Measurements from ENCODE around the gene EDNRB.

GRCh38 chr13:77872995-77873394, 45.6 kb downstream of the EDNRB start:
- TF ChIP-seq TAF1 (IDR thresholded peaks at IDR 0.05; ENCODE audit: borderline replicate concordance, low read depth, low read length) (no peak), POLR2A (IDR thresholded peaks at IDR 0.05; ENCODE audit: low read depth, low read length) (no peak), POLR2AphosphoS5 (IDR thresholded peaks at IDR 0.05; ENCODE audit: low read depth, low read length) (no peak)

Measured in GM12892 (cell line).